GM23248 (cell line): ENCODE data around the gene KCND1. TPM values are rescaled to one million over a fixed set of nuclear protein-coding genes. Genes with fewer than 3 reads are reported as not detected.
"Not testable (repeated sequence)": the region's sequence is repeated elsewhere in the genome, so short reads cannot be mapped to it uniquely, and the experiment has no call there.

Source experiments
- DNase-seq: peaks from one replicate; pipeline ENCODE4 v3.0.0-alpha.2; 2015
- H2AFZ ChIP-seq: fragments of 200-600 bp; sonication (generic); 2 replicates; pipeline ENCODE4 v1.6.1; 2016; ENCODE audit warnings: antibody characterized with exemption
- H3F3A ChIP-seq: fragments of 200-600 bp; sonication (generic); 2 replicates; pipeline ENCODE4 v1.6.1; 2016; ENCODE audit warnings: mild to moderate bottlenecking, antibody characterized with exemption, mixed run types; ENCODE audit not compliant: insufficient read depth
- H3K27ac ChIP-seq: fragments of 200-600 bp; sonication (generic); 2 replicates; pipeline ENCODE4 v1.5.1; 2016; ENCODE audit warnings: mild to moderate bottlenecking
- H3K27me3 ChIP-seq: fragments of 200-600 bp; sonication (generic); replicated peaks from 2 replicates; pipeline ENCODE4 v1.6.1; 2016; ENCODE audit warnings: mild to moderate bottlenecking; ENCODE audit not compliant: insufficient read depth
- H3K36me3 ChIP-seq: fragments of 200-600 bp; sonication (generic); 2 replicates; pipeline ENCODE4 v1.6.1; 2016; ENCODE audit warnings: low read depth, mild to moderate bottlenecking
- H3K4me1 ChIP-seq: fragments of 200-600 bp; sonication (generic); 2 replicates; pipeline ENCODE4 v1.6.1; 2016; ENCODE audit warnings: mild to moderate bottlenecking; ENCODE audit not compliant: insufficient read depth
- H3K4me2 ChIP-seq: fragments of 200-600 bp; sonication (generic); one replicate; pipeline ENCODE4 v1.6.1; 2016; ENCODE audit warnings: mild to moderate bottlenecking; ENCODE audit not compliant: unreplicated experiment
- H3K4me3 ChIP-seq: fragments of 200-600 bp; sonication (generic); 2 replicates; pipeline ENCODE4 v1.5.1; 2016; ENCODE audit warnings: mild to moderate bottlenecking
- H3K79me2 ChIP-seq: fragments of 200-600 bp; sonication (generic); 2 replicates; pipeline ENCODE4 v1.6.1; 2016; ENCODE audit warnings: mild to moderate bottlenecking; ENCODE audit not compliant: insufficient read depth
- H3K9ac ChIP-seq: fragments of 200-600 bp; sonication (generic); 2 replicates; pipeline ENCODE4 v1.6.1; 2016; ENCODE audit warnings: mild to moderate bottlenecking
- H3K9me2 ChIP-seq: fragments of 200-600 bp; sonication (generic); 2 replicates; pipeline ENCODE4 v1.6.1; 2016; ENCODE audit warnings: mixed run types, mild to moderate bottlenecking, moderate library complexity; ENCODE audit not compliant: insufficient read depth
- H3K9me3 ChIP-seq: fragments of 200-600 bp; sonication (generic); one replicate; pipeline ENCODE4 v1.6.1; 2017; ENCODE audit warnings: low read depth
- H4K20me1 ChIP-seq: fragments of 200-600 bp; sonication (generic); 2 replicates; pipeline ENCODE4 v1.6.0; 2016; ENCODE audit not compliant: insufficient read depth
- EZH2 ChIP-seq: fragments of 200-600 bp; sonication (generic); IDR thresholded peaks from 2 replicates; pipeline ENCODE4 v1.6.1; 2018; ENCODE audit warnings: antibody characterized with exemption, mild to moderate bottlenecking; ENCODE audit not compliant: insufficient read depth, poor library complexity, severe bottlenecking
- EZH2phosphoT487 ChIP-seq: fragments of 200-600 bp; sonication (generic); IDR thresholded peaks from 2 replicates; pipeline ENCODE4 v1.6.1; 2018; ENCODE audit warnings: antibody characterized with exemption, moderate library complexity, mild to moderate bottlenecking, low read depth; ENCODE audit not compliant: insufficient read depth
- WGBS, 2 experiments: methylation state at CpG; one replicate each; pipeline ENCODE4 v1.1.6; 2015 to 2017; ENCODE audit warnings: low lambda C conversion rate in 2 of 2, low coverage in 1 of 2; ENCODE audit errors: missing lambda C conversion rate in 2 of 2; 5-methylcytosine and 5-hydroxymethylcytosine counted together
- in situ Hi-C: fragments of 300-500 bp; cut with MboI; formaldehyde crosslinking; loops from 2 replicates; pipeline ENCODE4 v1.15.0; 2020
- polyA plus RNA-seq: library from polyadenylated mRNA; unstranded; fragments of >200 nt; fragmentation: Nextera tagmentation; extraction: Ambion mirVana; gene quantifications from 2 replicates; pipeline ENCODE4 v1.2.1, GENCODE V29; 2016
- total RNA-seq: library from RNA; depleted of rRNA; stranded (reverse); fragments of >200 nt; shearing (Covaris generic); gene quantifications from 2 replicates; pipeline ENCODE4 v1.2.3, GENCODE V29; 2014

The KCND1 gene
- total and polyA plus RNA-seq, 2 experiments from 2014 or later, result 0.65 to 0.69 TPM

DNA sequence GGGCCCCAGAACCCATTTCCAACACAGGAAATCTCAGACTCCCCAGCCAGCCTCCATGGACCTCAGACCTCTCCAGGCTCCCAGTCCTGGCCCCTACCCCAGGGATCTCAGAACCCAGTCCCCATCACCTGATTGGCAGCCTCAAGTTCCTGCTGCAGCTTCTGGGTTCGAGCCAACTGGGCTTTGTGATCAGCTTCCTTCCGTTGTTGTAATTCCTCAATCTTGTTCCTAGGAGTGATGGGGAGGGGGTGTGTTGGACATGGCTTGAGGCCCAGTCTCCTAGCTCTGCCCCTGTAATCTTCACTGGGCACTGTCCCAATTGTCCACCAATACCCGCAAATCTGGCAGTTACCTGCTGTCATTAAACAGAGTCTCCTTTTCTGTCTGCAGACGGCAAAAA, 17.8 kb upstream of the KCND1 start:
- Histone ChIP-seq H3K9me2 (no peaks in the 10 kb centered on the region), H3K27me3 (no peaks in the 10 kb centered on the region), H3K4me3 (no peak overlapping the region), H3K27ac (no peak overlapping the region), H3K9ac (no peak overlapping the region), H3K9me3 (no peaks in the 10 kb centered on the region), H4K20me1 (no peaks in the 10 kb centered on the region), H2AFZ (no peak overlapping the region), H3F3A (no peaks in the 10 kb centered on the region), H3K4me2 (no peak overlapping the region), H3K79me2 (no peaks in the 10 kb centered on the region), H3K36me3 (no peaks in the 10 kb centered on the region), H3K4me1 (no peaks in the 10 kb centered on the region)
- in situ Hi-C loops, result no loop called here
- 81 to 87% methylated on average over 4 of the region's 4 CpGs for WGBS, 2 experiments
- TF ChIP-seq EZH2 (no peak), EZH2phosphoT487 (no peak)
- DNase-seq, result no peak

GRCh38 chrX:48983896-48984295, 12.3 kb upstream of the KCND1 start:
- Histone ChIP-seq H3K9me3 (no peaks in the 10 kb centered on the region), H3K79me2 (no peaks in the 10 kb centered on the region), H3F3A (no peaks in the 10 kb centered on the region), H2AFZ (no peak overlapping the region), H4K20me1 (no peaks in the 10 kb centered on the region), H3K9me2 (no peaks in the 10 kb centered on the region), H3K36me3 (no peaks in the 10 kb centered on the region), H3K4me2 (no peak overlapping the region), H3K9ac (no peak overlapping the region), H3K27me3 (no peaks in the 10 kb centered on the region), H3K27ac (no peak overlapping the region), H3K4me3 (no peak overlapping the region), H3K4me1 (no peaks in the 10 kb centered on the region)
- in situ Hi-C loops, result no loop called here
- no peak for DNase-seq
- no peak for TF ChIP-seq EZH2phosphoT487
- TF ChIP-seq EZH2, result no peak
- 61 to 64% methylated on average over 3 of the region's 3 CpGs for WGBS, 2 experiments

GRCh38 chrX:48983081-48983480, 11.4 kb upstream of the KCND1 start:
- H3K27me3 ChIP-seq, result no peaks in the 10 kb centered on the region
- no peak overlapping the region for H3K9ac ChIP-seq
- no peak for DNase-seq
- no peak overlapping the region for H2AFZ ChIP-seq
- no peaks in the 10 kb centered on the region for H3K9me3 ChIP-seq
- no peaks in the 10 kb centered on the region for H3F3A ChIP-seq
- H3K36me3 ChIP-seq, result no peaks in the 10 kb centered on the region
- H3K4me2 ChIP-seq, result no peak overlapping the region
- no peak overlapping the region for H3K4me3 ChIP-seq
- no peaks in the 10 kb centered on the region for H3K79me2 ChIP-seq
- H3K4me1 ChIP-seq, result no peaks in the 10 kb centered on the region
- no peaks in the 10 kb centered on the region for H4K20me1 ChIP-seq
- H3K27ac ChIP-seq, result no peak overlapping the region
- WGBS, 2 experiments, result 86 to 92% methylated on average over 9 to 17 of the region's 17 CpGs
- TF ChIP-seq EZH2 (no peak), EZH2phosphoT487 (no peak)
- in situ Hi-C loops, result no loop called here
- H3K9me2 ChIP-seq, result no peaks in the 10 kb centered on the region

DNA sequence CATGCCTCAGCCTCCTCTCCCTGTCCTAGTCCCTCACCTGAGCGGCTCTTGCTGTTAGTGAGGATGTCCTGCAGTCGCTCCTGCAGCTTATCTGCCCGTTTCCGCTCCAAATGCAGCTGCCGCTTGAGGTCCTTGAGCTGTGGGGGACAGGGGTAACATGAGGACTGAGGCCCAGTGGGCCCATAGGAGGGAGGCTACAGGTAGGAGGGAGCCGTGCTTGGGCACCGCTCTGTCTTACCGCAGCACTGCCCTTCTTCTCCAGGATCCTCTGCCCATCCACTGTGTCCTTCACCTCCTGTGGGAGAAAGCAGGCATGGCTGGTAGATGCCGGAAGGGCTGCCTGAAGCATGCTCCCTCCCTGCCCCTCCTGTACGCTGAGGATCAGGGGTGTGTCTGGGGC, 9.5 kb upstream of the KCND1 start:
- no peaks in the 10 kb centered on the region for H4K20me1 ChIP-seq
- no peaks in the 10 kb centered on the region for H3K36me3 ChIP-seq
- no peaks in the 10 kb centered on the region for H3F3A ChIP-seq
- no peak for DNase-seq
- no peaks in the 10 kb centered on the region for H3K4me1 ChIP-seq
- no peak overlapping the region for H2AFZ ChIP-seq
- TF ChIP-seq EZH2, result no peak
- TF ChIP-seq EZH2phosphoT487, result no peak
- no peaks in the 10 kb centered on the region for H3K27me3 ChIP-seq
- no peak overlapping the region for H3K9ac ChIP-seq
- no peaks in the 10 kb centered on the region for H3K9me3 ChIP-seq
- H3K4me2 ChIP-seq, result no peak overlapping the region
- no peak overlapping the region for H3K27ac ChIP-seq
- H3K9me2 ChIP-seq, result no peaks in the 10 kb centered on the region
- in situ Hi-C loops, result no loop called here
- no peak overlapping the region for H3K4me3 ChIP-seq
- 82 to 90% methylated on average over 3 to 4 of the region's 10 CpGs for WGBS, 2 experiments
- H3K79me2 ChIP-seq, result no peaks in the 10 kb centered on the region

- H3K27me3 ChIP-seq, H3K9me2 ChIP-seq, H3K4me1 ChIP-seq, H3F3A ChIP-seq, H3K9ac ChIP-seq, H3K27ac ChIP-seq, in situ Hi-C loops, DNase-seq, H3K79me2 ChIP-seq, H3K4me2 ChIP-seq, H2AFZ ChIP-seq, H3K4me3 ChIP-seq, H4K20me1 ChIP-seq, H3K9me3 ChIP-seq, H3K36me3 ChIP-seq: not testable (repeated sequence)
- WGBS, 2 experiments, result 86 to 100% methylated on average over 4 to 10 of the region's 10 CpGs
Measured at GRCh38 chrX:48980341-48980740, 8.7 kb upstream of the KCND1 start.
